GM12801 (cell line): ENCODE data around the gene LRRC8D.

Experiments used
- TF ChIP-seq, protein P1 (sequence below): IDR thresholded peaks from one replicate; pipeline ENCODE4 v1.5.1; 2011; ENCODE audit warnings: control low read depth; ENCODE audit not compliant: insufficient read length; ENCODE audit errors: extremely low read depth

The LRRC8D gene

DNA sequence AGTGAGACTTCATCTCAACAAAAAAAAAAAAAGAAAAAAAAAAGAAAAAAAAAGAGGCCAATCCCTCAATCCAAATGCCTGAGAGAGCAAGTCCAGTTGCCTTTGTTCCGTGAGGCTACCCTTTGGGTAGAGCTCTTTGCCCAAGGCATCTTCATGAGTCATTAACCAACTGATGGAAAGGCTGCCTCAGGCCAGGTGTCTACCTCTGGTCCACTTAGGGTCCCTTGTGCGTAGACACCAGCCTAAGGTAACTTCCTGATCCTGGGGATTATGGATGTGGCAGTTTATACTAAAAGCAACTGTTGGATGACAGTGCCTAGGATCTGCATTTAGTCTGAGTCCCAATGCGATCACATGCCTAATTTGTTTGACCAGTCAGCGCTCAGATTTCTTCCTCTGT, 153.4 kb downstream of the LRRC8D start:
- TF ChIP-seq, protein P1, sequence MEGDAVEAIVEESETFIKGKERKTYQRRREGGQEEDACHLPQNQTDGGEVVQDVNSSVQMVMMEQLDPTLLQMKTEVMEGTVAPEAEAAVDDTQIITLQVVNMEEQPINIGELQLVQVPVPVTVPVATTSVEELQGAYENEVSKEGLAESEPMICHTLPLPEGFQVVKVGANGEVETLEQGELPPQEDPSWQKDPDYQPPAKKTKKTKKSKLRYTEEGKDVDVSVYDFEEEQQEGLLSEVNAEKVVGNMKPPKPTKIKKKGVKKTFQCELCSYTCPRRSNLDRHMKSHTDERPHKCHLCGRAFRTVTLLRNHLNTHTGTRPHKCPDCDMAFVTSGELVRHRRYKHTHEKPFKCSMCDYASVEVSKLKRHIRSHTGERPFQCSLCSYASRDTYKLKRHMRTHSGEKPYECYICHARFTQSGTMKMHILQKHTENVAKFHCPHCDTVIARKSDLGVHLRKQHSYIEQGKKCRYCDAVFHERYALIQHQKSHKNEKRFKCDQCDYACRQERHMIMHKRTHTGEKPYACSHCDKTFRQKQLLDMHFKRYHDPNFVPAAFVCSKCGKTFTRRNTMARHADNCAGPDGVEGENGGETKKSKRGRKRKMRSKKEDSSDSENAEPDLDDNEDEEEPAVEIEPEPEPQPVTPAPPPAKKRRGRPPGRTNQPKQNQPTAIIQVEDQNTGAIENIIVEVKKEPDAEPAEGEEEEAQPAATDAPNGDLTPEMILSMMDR: no peak

DNA sequence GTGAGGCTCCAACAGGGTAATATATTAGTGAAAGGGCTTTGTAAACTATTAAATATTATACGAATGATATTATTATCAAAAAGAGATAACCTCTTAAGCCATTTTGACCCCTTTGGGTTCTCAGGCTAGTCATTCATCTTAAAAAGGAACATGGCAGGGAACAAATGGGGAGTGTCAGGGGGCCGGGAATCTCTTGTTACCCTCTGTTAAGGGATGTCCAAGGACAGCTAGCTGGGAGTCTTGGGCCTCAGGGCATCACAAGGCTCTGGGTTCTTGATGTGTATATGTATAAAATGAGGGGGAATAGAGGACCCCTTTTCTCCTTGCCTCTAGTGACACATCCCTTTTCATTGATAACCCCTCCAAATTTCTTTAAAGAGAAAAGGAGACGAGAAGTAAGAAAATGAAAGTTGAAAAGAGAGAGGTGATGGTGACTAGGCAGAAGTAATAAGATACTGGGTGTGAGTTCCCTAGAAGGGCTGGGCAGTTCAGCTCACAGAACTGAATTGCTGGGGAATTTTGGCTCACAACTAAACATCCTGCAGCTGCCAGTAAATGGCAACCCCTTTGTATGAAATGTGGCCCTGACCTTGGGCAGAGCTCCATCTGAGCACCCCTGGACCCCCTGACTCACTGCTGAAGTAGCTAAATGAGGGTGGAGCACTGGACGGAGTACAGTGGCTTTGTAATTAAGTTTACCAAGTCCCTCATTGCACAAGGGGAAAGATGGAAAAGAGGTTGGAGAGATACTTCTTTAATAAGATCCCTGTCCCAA, 154.1 kb downstream of the LRRC8D start:
- TF ChIP-seq, protein P1: no peak

DNA sequence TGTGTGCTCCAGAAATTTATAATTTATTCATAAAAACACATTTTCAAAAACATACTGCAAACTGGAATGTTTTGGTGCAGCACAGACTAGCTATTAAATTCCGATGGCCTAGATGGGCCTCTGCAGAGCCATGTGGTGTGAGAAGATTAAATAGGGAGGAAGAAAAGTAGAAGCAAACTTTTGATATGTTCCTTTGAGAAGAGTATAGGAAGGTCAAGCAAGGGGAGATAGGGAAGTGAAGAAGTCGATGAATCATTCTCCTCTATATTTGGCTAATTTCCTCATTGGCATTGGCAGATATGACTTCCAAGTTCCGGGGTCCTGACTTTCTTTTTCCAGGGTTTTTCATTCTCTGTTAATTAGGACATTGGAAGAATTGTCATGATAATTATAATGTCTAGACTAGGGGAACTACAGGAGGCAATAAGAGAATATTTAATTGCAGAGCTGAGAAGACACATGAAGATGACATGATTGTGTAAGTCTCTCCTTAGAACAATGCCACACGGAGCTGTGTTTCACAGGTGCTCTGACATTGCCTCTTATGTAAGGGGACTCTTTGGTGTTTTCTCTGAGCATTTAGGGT, 154.8 kb downstream of the LRRC8D start:
- TF ChIP-seq, protein P1: no peak

DNA sequence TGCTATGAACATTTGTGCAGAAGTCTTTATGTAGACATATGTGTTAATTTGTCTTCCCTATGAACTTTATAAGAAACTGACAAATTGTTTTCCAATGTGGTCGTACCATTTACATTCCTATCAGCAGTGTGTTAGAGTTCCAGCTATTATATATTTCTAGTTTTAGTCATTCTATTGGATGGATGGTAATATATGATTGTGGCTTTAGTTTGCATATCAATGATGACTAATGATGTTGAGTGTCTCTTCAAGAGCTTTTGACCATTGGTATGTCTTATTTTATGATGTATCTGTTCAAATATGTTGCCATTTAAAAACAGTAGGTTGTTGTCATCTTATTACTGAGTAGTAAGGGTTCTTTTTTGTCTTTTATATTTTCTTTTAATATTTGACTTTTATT, 157.9 kb downstream of the LRRC8D start:
- TF ChIP-seq, protein P1: no peak

DNA sequence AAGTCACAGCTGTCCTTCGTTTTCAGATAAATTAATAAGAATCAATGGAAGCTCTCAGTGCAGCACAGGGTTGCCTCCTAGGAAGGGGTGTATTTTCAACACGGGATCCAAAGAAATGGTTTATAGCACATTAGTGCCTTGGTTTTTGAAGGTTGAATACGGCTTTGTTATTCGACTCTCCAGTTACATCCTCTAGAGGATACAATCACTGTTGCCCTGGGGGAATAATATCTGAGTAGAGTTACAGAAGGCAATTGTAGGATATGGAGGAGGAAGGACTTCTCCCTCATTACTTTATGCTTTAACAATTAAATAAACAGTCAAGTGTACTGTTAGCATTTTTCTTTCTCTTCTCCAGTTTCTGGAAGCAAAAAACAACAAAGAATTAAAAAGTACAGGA, 159.8 kb downstream of the LRRC8D start:
- TF ChIP-seq, protein P1: no peak

DNA sequence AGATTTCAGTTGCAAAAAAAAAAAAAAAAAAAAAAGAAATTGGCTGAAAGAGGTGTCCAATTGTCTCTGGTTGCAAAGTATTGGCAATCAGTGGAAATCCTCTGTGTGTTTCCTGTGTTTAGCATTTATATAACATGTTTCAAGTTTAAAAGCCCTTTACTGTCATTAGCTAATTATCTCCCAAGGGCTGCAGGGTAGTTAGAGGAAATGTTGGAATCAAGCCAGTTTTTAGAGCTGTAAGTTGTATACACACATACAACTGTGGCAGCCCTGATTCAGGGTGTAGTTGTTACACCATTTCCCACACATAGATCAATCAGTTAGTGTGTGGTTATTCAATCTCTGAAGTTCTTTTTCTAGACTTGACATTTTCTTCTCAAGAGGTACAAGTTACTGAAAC, 165.2 kb downstream of the LRRC8D start:
- TF ChIP-seq, protein P1: no peak
